Heart left ventricle (tissue), 16 donors: ENCODE data around the gene CELSR3. TPM values are rescaled to one million over a fixed set of nuclear protein-coding genes. Genes with fewer than 3 reads are reported as not detected.

ENCODE experiments used
- ATAC-seq, 4 donors: fragments of 200-7000 bp; cut with Tn5 transposase; one replicate each; pipeline ENCODE4 v1.9.1; 2020 to 2022; ENCODE audit warnings: moderate library complexity in 4 of 4, mild to moderate bottlenecking in 3 of 4, moderate number of reproducible peaks in 1 of 4
- DNase-seq, 5 donors: peaks; one replicate each; pipeline ENCODE4 v3.0.0-alpha.2; 2020
- H3K27ac ChIP-seq, 12 donors: fragments of 200-600 bp; sonication (generic) in 4 of 12; one replicate each; pipeline versions ENCODE4 v1.5.0 to v1.8.0; 2016 to 2022; ENCODE audit warnings: mild to moderate bottlenecking in 2 of 12
- H3K27me3 ChIP-seq, 9 donors: fragments of 200-600 bp; sonication (generic) in 2 of 9; one replicate each; pipeline versions ENCODE4 v1.5.1 to v1.8.0; 2016 to 2022; ENCODE audit warnings: mild to moderate bottlenecking in 3 of 9
- H3K36me3 ChIP-seq, 9 donors: fragments of 200-600 bp; sonication (generic) in 2 of 9; one replicate each; pipeline versions ENCODE4 v1.5.0 to v1.8.0; 2018 to 2022; ENCODE audit warnings: mild to moderate bottlenecking in 2 of 9
- H3K4me1 ChIP-seq, 12 donors: fragments of 200-600 bp; sonication (generic) in 4 of 12; one replicate each; pipeline versions ENCODE4 v1.5.0 to v1.8.0; 2016 to 2022; ENCODE audit warnings: mild to moderate bottlenecking in 3 of 12
- H3K4me3 ChIP-seq, 12 donors: fragments of 200-600 bp; sonication (generic) in 4 of 12; one replicate each; pipeline versions ENCODE4 v1.5.0 to v1.8.0; 2017 to 2022; ENCODE audit warnings: mild to moderate bottlenecking in 9 of 12, moderate library complexity in 4 of 12
- H3K9me3 ChIP-seq, 12 donors: fragments of 200-600 bp; sonication (generic) in 4 of 12; one replicate each; pipeline versions ENCODE4 v1.5.0 to v1.8.0; 2016 to 2022; ENCODE audit warnings: mild to moderate bottlenecking in 1 of 12
- CTCF ChIP-seq, 12 donors: fragments of 200-600 bp; sonication (generic) in 4 of 12; IDR thresholded peaks; one replicate each; pipeline versions ENCODE4 v1.5.0 to v1.8.0; 2018 to 2022; ENCODE audit warnings: antibody characterized with exemption in 12 of 12, mild to moderate bottlenecking in 5 of 12
- POLR2A ChIP-seq, 2 donors: fragments of 450-650 bp; IDR thresholded peaks; one replicate each; pipeline ENCODE4 v1.6.1; 2017; ENCODE audit warnings: antibody characterized with exemption in 2 of 2, mild to moderate bottlenecking in 2 of 2, moderate library complexity in 2 of 2
- WGBS, 4 donors: extraction: QIAGEN DNeasy Blood & Tissue Kit in 2 of 4; methylation state at CpG; one replicate each; pipeline versions ENCODE4 v1.1.5 to v1.1.7; 2013 to 2018; 5-methylcytosine and 5-hydroxymethylcytosine counted together
- intact Hi-C, 10 donors: fragments of 100-400 bp; cut with DNase I; formaldehyde crosslinking; loops; one replicate each; pipeline versions ENCODE4 v1.11.1 to v1.14.2; 2022
- polyA plus RNA-seq, 2 donors: library from polyadenylated mRNA; stranded (reverse); fragments of 200-250 nt; gene quantifications; one replicate each; pipeline ENCODE4 v1.2.3, GENCODE V29; 2013
- total RNA-seq, 9 donors: library from RNA; depleted of rRNA in 2 of 9; stranded (reverse); fragments of >200 nt in 2 of 9; fragmentation: NEBNext Ultra II Directional in 3 of 9; extraction: Animal tissue kit (Norgen Biotek cat#: 25700) in 3 of 9; gene quantifications; one replicate each; pipeline versions ENCODE4 v1.1.0 to v1.2.4, GENCODE V29; 2016 to 2023
- donor health status: ischemic (EF 13 %, LVEDD 7.1; RV severe dilation, severe dysfunction).
- donor health status: healthy with polysubstance abuse.
- donor health status: DM: no; HTN: yes; CAD: no.
- donor health status: DM: no; HTN: no; CAD: no.
- donor health status: ischemic (EF 25% LVEDD 6.9; RV normal size, moderate dysfunction).
- donor health status: ischemic (EF 25% LVEDD 5.7; RV mildly dilated, moderate dysfunction).
- donor health status: healthy.
- donor health status: DM: yes; HTN: yes; CAD: no.
- donor health status: ischemic (EF 35%, LVEDD 5.7; RV mildly dilated, moderate dysfunction).
- donor health status: nonischemic (EF 11% LVEDD 7.7; RV severe dilation, severe dysfunction).
- donor health status: DM: yes; HTN: yes; CAD: no.
- donor health status: PGD.
- donor health status: ischemic (EF 29% LVEDD 5.4; RV normal size, mild dysfunction).
- donor health status: nonischemic (EF 23%, LVEDD 6.1; RV moderate dilation, normal function).

CELSR3 gene
- total and polyA plus RNA-seq, 11 donors: 0.10 to 0.36 (median 0.19) TPM

- ATAC-seq (no peak), DNase-seq (no peak)
- peaks cover 0 to 14% (median 6%) of the 10 kb centered on the region in 9 donors for H3K36me3 ChIP-seq
- H3K4me1 ChIP-seq: peaks cover 0 to 28% (median 19%) of the 10 kb centered on the region in 12 donors
- intact Hi-C loops: loop anchor here in 1 of 10 donors (10.0 kb wide), 1 partner anchor 173 kb away; a partner anchor contains a TSS
- H3K27ac ChIP-seq: no peak overlapping the region
- TF ChIP-seq POLR2A (IDR thresholded peaks at IDR 0.05) (no peak), CTCF (IDR thresholded peaks at IDR 0.05) (no peak)
- H3K9me3 ChIP-seq: no peaks in the 10 kb centered on the region
- H3K27me3 ChIP-seq: no peaks in the 10 kb centered on the region
- H3K4me3 ChIP-seq: no peak overlapping the region
- 64 to 72% (median 66%) methylated on average over 6 of the region's 6 CpGs for WGBS, 4 donors
Observed at GRCh38 chr3:48637305-48637704, 25.4 kb downstream of the CELSR3 start.

- H3K4me3 ChIP-seq: peak overlapping the region; percentile 60 to 96 (median 86)
- intact Hi-C loops: loop anchor here in 1 of 10 donors (10.0 kb wide), 1 partner anchor 171 kb away; a partner anchor contains a TSS
- H3K27ac ChIP-seq: peak overlapping the region; percentile 28 to 90 (median 86)
- ATAC-seq: no peak
- no peaks in the 10 kb centered on the region for H3K9me3 ChIP-seq
- 14 to 19% (median 17%) methylated on average over 8 to 10 of the region's 10 CpGs for WGBS, 4 donors
- TF ChIP-seq POLR2A (IDR thresholded peaks at IDR 0.05) (no peak), CTCF (IDR thresholded peaks at IDR 0.05) (no peak)
- peaks cover 0 to 25% (median 9%) of the 10 kb centered on the region in 9 donors for H3K36me3 ChIP-seq
- no peak for DNase-seq
- peaks cover 0 to 28% (median 19%) of the 10 kb centered on the region in 12 donors for H3K4me1 ChIP-seq
- H3K27me3 ChIP-seq: no peaks in the 10 kb centered on the region
Observed at GRCh38 chr3:48636149-48636655, 26.5 kb downstream of the CELSR3 start.

GRCh38 chr3:48635222-48636021 lies 27.3 kb downstream of the CELSR3 start, which contains the start of gene SLC26A6:
Gene SLC26A6 (minus strand): TSS chr3:48635461. CDS start chr3:48635393, 68 bp downstream.
- peak within 1 kb of the TSS; percentile 64 to 96 (median 86) for H3K4me3 ChIP-seq
- H3K4me1 ChIP-seq: peaks cover 0 to 28% (median 19%) of the 10 kb centered on the region in 12 donors
- H3K27ac ChIP-seq: peak within 1 kb of the TSS; percentile 28 to 90 (median 86)
- H3K27me3 ChIP-seq: no peaks in the 10 kb centered on the region
- WGBS, 4 donors: 0 to 1% (median 0%) methylated on average over 10 to 68 of the region's 68 CpGs
- peaks cover 0 to 31% (median 9%) of the 10 kb centered on the region in 9 donors for H3K36me3 ChIP-seq
- DNase-seq: peak; percentile 97 to 99 (median 98)
- intact Hi-C loops: loop anchor here in 2 of 10 donors (1.0 to 10.0 kb wide), 4 partner anchors 26 to 171 kb away; partner anchors contain the start of genes UQCRC1 (in 2 of the 2) and PFKFB4 (in 1 of the 2)
- peak in 1 of 2 donors; percentile 62 for TF ChIP-seq POLR2A (IDR thresholded peaks at IDR 0.05)
- peak in 10 of 12 donors; percentile 5 to 67 (median 45) for TF ChIP-seq CTCF (IDR thresholded peaks at IDR 0.05)
- peak; percentile 98 to 99 (median 98) for ATAC-seq
- H3K9me3 ChIP-seq: no peaks in the 10 kb centered on the region
